T1000 (cell line): ENCODE data around the gene MAN2B2.

ENCODE experiments used
- DNase-seq: peaks from one replicate; lab custom pipeline; 2025; ENCODE audit warnings: mixed read lengths; lab: John Stamatoyannopoulos, UW

MAN2B2 gene

GRCh38 chr4:6574747-6575502 lies at the start of gene MAN2B2:
Gene MAN2B2, plus strand, starts transcription at chr4:6575189. Its CDS starts 22 bp downstream, at chr4:6575211.
- DNase-seq = peak; percentile 47

GRCh38 chr4:6525474-6525873 lies 49.5 kb upstream of the MAN2B2 start:
- DNase-seq = no peak

- DNase-seq = no peak
Observed at GRCh38 chr4:6526156-6526555, 48.8 kb upstream of the MAN2B2 start.

- no peak for DNase-seq
Observed at GRCh38 chr4:6526671-6527091, 48.3 kb upstream of the MAN2B2 start.

- no peak for DNase-seq
Observed at GRCh38 chr4:6527259-6527658, 47.7 kb upstream of the MAN2B2 start.

GRCh38 chr4:6527683-6528595 lies 47.0 kb upstream of the MAN2B2 start:
- DNase-seq = no peak

- DNase-seq = no peak
Observed at GRCh38 chr4:6529021-6529420, 46.0 kb upstream of the MAN2B2 start.

- DNase-seq = no peak
Observed at GRCh38 chr4:6530301-6530700, 44.7 kb upstream of the MAN2B2 start.

GRCh38 chr4:6530964-6531363 lies 44.0 kb upstream of the MAN2B2 start:
- DNase-seq = no peak

GRCh38 chr4:6532102-6532501 lies 42.9 kb upstream of the MAN2B2 start:
- no peak for DNase-seq

GRCh38 chr4:6532658-6533057 lies 42.3 kb upstream of the MAN2B2 start:
- no peak for DNase-seq

GRCh38 chr4:6534050-6534449 lies 40.9 kb upstream of the MAN2B2 start:
- no peak for DNase-seq

GRCh38 chr4:6534618-6535328 lies 40.2 kb upstream of the MAN2B2 start:
- DNase-seq = no peak

- DNase-seq = no peak
Observed at GRCh38 chr4:6535329-6535692, 39.7 kb upstream of the MAN2B2 start.

- DNase-seq = no peak
Observed at GRCh38 chr4:6535706-6536105, 39.3 kb upstream of the MAN2B2 start.

- DNase-seq = no peak
Observed at GRCh38 chr4:6538111-6538510, 36.9 kb upstream of the MAN2B2 start.

- no peak for DNase-seq
Observed at GRCh38 chr4:6538575-6538974, 36.4 kb upstream of the MAN2B2 start.

- no peak for DNase-seq
Observed at GRCh38 chr4:6539009-6539764, 35.8 kb upstream of the MAN2B2 start.

GRCh38 chr4:6540879-6541278 lies 34.1 kb upstream of the MAN2B2 start:
- DNase-seq = no peak

- DNase-seq = no peak
Observed at GRCh38 chr4:6541789-6542188, 33.2 kb upstream of the MAN2B2 start.

GRCh38 chr4:6542951-6543350 lies 32.0 kb upstream of the MAN2B2 start:
- no peak for DNase-seq

GRCh38 chr4:6546091-6546490 lies 28.9 kb upstream of the MAN2B2 start:
- DNase-seq = no peak
